Measurements from ENCODE around the gene NOL12. TPM values are rescaled to one million over a fixed set of nuclear protein-coding genes. Genes with fewer than 3 reads are reported as not detected.

The NOL12 gene
- total RNA-seq, 2 donors from 2014 or later = 24.0 to 42.1 TPM

DNA sequence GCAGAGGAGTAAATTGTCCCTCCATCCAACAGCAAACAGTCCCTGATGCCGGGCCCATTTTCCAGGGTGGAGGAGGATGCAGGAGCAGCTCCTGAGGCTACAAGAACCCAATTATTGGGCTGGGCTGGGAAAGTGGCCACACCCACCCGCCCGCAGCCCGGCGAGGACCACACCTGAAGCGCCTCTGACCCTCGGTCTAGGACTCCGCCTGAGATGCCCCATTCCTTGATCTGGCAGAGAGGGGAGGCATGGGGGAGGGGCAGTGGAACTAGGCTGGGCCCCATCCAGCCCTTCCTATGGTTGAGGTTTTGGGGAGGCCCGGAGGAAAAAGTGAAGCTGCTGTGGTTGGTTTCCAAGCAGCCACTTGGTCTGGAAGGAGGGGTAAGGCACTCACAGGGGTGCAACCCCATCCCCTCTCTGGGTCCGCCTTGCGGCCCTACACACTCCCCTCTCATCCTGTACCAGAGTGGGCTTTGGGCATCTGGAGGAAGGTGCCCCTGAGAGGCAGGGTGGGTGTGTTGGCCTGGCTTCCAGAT lies 13.2 kb upstream of the NOL12 start:
- DNase-seq (ENCODE audit: low spot score in 2 of 2) (no peak), ATAC-seq (no peak)
- no peak overlapping the region for H3K27ac Mint-ChIP-seq
- peaks cover 0 to 18% of the 10 kb centered on the region in 2 donors for H3K36me3 Mint-ChIP-seq
- H3K9me3 Mint-ChIP-seq = no peaks in the 10 kb centered on the region

DNA sequence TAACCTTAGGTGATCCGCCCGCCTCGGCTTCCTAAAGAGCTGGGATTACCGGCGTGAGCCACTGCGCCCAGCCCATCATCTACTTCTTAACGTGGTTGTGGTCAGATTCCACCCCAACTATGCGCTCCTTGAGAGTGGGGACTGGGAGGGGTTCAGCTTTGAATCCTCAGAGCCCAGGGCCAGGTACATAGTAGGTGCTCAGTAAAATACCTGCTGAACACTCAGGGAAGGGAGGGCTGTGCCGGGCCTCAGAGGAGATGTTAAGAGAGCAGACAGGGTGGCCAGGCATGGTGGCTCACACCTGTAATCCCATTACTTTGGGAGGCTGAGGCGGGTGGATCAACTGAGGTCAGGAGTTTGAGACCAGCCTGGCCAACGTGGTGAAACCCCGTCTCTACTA lies 11.9 kb upstream of the NOL12 start:
- Mint-ChIP-seq H3K9me3 (no peaks in the 10 kb centered on the region), H3K27ac (no peak overlapping the region), H3K36me3 (peaks cover 0 to 18% of the 10 kb centered on the region in 2 donors)
- DNase-seq (ENCODE audit: low spot score in 2 of 2) = no peak
- ATAC-seq = no peak

DNA sequence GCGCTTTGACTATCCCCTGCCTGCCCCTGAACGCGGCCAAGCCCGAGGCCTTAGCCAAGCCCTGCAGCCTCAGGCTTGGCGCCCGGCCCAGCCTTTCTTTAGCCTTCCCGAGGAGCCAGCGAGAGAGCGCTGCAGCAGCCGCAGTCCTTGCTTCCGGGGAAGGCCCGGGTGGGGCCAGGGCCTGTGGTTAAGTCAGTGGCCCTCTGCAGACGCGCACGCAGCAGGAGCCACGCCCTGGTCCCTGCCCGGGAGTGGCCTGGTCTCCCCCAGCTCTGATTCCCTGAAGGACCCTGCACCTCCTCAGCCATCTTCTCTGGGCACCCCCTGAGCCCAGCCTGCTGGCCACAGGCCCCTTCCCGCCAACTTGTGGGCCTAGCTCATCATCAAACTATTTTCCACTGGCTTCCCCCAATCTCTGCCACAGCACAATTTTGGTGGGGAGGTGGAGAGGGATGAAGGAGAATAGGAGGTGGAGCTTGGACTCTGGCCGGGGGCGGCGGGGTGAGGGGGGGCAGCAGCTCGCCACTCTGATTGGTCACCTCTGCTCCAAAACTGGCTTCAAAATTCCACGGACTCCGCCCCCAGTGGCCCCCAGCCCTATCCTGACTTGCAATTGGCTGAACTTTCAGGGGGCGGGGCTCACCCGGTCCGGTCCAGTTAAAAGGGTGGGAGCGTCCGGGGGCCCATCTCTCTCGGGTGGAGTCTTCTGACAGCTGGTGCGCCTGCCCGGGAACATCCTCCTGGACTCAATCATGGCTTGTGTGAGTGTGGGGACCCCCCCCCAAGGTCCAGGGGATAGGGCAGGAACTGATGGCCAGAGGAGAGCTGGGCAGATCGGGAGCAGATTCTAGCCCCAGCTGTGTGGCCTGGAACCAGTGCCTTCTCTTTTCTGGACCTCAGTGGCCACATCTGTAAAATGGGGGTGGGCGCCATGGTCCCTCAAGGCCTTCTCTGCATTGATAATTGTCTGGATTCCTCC lies 10.9 kb upstream of the NOL12 start, which contains the start of gene LGALS1:
TSS of gene LGALS1 (plus strand) at position 686 of the 979 bp plus-strand sequence. CDS start at position 753, 67 bp downstream.
- ATAC-seq (peak; percentile 72 to 73), DNase-seq (ENCODE audit: low spot score in 2 of 2) (peak; percentile 80 to 88)
- H3K27ac Mint-ChIP-seq = peak within 1 kb of the TSS; percentile 86 to 92
- H3K9me3 Mint-ChIP-seq = no peaks in the 10 kb centered on the region
- H3K36me3 Mint-ChIP-seq = peaks cover 0 to 25% of the 10 kb centered on the region in 2 donors

- H3K9me3 Mint-ChIP-seq = no peaks in the 10 kb centered on the region
- H3K36me3 Mint-ChIP-seq = peaks cover 0 to 25% of the 10 kb centered on the region in 2 donors
- DNase-seq (ENCODE audit: low spot score in 2 of 2) = peak; percentile 14 to 69
- peak in 1 of 2 donors; percentile 3 for ATAC-seq
- H3K27ac Mint-ChIP-seq = peak overlapping the region; percentile 86 to 92
Observed at GRCh38 chr22:37675930-37676735, 10.0 kb upstream of the NOL12 start.

- DNase-seq (ENCODE audit: low spot score in 2 of 2) (peak; percentile 93), ATAC-seq (peak; percentile 77 to 80)
- Mint-ChIP-seq H3K27ac (peak overlapping the region; percentile 86 to 92), H3K9me3 (no peaks in the 10 kb centered on the region), H3K36me3 (peaks cover 0 to 25% of the 10 kb centered on the region in 2 donors)
Observed at GRCh38 chr22:37676736-37677492, 9.2 kb upstream of the NOL12 start.

- H3K27ac Mint-ChIP-seq = peak overlapping the region; percentile 74 to 86
- no peaks in the 10 kb centered on the region for H3K9me3 Mint-ChIP-seq
- H3K36me3 Mint-ChIP-seq = peaks cover 0 to 25% of the 10 kb centered on the region in 2 donors
- ATAC-seq = peak in 1 of 2 donors; percentile 6
- no peak for DNase-seq (ENCODE audit: low spot score in 2 of 2)
Observed at GRCh38 chr22:37677493-37677974, 8.6 kb upstream of the NOL12 start.

DNA sequence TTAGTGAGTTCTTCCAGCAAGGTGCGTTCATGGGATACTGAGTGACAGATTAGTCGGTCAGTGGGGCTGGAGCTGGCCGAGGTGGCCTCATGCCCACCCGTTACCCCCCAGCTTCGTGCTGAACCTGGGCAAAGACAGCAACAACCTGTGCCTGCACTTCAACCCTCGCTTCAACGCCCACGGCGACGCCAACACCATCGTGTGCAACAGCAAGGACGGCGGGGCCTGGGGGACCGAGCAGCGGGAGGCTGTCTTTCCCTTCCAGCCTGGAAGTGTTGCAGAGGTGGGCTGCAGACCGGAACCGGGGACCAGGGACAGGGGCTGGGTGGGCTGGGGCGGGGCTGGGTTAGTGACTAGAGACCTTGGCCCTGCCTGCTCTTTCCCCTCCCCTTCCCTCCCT lies 7.8 kb upstream of the NOL12 start:
- DNase-seq (ENCODE audit: low spot score in 2 of 2) (no peak), ATAC-seq (no peak)
- Mint-ChIP-seq H3K36me3 (peaks cover 0 to 25% of the 10 kb centered on the region in 2 donors), H3K27ac (no peak overlapping the region), H3K9me3 (no peaks in the 10 kb centered on the region)

DNA sequence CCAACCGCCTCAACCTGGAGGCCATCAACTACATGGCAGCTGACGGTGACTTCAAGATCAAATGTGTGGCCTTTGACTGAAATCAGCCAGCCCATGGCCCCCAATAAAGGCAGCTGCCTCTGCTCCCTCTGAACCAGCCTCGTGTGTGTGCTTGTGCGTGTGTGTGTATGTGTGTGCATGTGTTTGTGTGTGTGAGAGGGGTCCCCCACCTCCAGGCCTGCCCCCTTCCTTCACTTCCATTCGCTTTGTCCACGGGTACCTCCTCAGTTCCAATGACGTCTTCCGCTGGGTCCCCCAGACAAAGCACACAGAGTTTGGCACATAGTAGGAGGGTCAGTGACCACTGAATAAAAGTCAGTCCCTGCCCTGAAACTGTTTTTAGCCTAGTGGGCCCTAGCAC lies 6.5 kb upstream of the NOL12 start:
- H3K27ac Mint-ChIP-seq = no peak overlapping the region
- no peak for DNase-seq (ENCODE audit: low spot score in 2 of 2)
- H3K36me3 Mint-ChIP-seq = peaks cover 0 to 25% of the 10 kb centered on the region in 2 donors
- no peak for ATAC-seq
- H3K9me3 Mint-ChIP-seq = no peaks in the 10 kb centered on the region

- DNase-seq (ENCODE audit: low spot score in 2 of 2) (no peak), ATAC-seq (no peak)
- H3K36me3 Mint-ChIP-seq = peaks cover 0 to 25% of the 10 kb centered on the region in 2 donors
- no peaks in the 10 kb centered on the region for H3K9me3 Mint-ChIP-seq
- no peak overlapping the region for H3K27ac Mint-ChIP-seq
Observed at GRCh38 chr22:37680191-37680851, 5.8 kb upstream of the NOL12 start.

DNA sequence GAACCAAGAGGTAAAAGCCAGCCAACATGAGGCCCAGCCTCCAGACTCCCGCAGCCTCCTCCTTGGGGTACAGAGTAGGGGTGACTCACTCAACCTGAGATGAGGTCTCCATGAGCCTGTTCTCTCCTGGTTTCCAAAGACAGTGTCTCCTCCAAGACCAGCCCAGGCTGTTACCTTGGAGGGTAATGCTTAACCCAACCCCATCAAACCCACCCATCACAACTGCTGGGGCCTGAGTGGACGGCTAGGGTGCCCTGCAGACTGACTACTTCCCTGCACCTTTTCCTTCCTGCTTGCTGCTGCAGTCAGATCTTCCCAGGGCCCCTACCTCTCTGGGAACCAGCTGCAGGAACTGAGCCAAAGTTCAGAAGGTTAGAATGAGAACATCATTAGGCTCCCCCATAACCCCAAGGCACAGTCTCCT lies 5.1 kb upstream of the NOL12 start:
- peak overlapping the region in 1 of 2 donors; percentile 72 for H3K27ac Mint-ChIP-seq
- no peak for DNase-seq (ENCODE audit: low spot score in 2 of 2)
- H3K9me3 Mint-ChIP-seq = no peaks in the 10 kb centered on the region
- H3K36me3 Mint-ChIP-seq = peaks cover 0 to 18% of the 10 kb centered on the region in 2 donors
- ATAC-seq = no peak

DNA sequence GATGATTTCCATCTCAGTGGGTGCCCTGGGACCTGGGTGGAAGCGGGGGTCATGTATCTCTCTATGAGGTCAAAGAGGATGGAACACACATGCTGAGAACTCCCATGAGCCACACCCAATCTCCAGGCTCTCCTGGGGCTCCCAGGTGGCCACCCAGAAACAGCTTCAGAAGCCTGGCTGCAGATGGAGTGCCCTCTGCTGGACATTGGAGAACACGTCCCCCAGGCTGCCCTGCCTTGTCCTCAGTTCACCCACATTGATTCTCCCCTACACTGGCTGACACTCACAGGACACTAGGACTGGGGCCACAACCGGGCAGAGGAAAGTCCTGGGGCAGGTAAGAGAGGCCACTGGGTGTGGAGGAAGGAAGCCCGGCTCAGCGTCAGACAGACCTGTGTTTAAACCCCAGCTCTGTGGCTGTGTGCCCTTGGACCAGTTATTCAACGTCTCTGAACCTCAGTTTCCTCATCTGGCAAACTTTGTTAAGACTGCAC lies 4.5 kb upstream of the NOL12 start:
- Mint-ChIP-seq H3K36me3 (peaks cover 2 to 16% of the 10 kb centered on the region in 2 donors), H3K27ac (peak overlapping the region in 1 of 2 donors; percentile 72)
- peak; percentile 39 to 51 for ATAC-seq

GRCh38 chr22:37684803-37685615 lies 1.1 kb upstream of the NOL12 start:
- ATAC-seq (no peak), DNase-seq (ENCODE audit: low spot score in 2 of 2) (no peak)
- H3K9me3 Mint-ChIP-seq = no peaks in the 10 kb centered on the region
- peak overlapping the region in 1 of 2 donors; percentile 95 for H3K27ac Mint-ChIP-seq
- H3K36me3 Mint-ChIP-seq = peaks cover 6 to 13% of the 10 kb centered on the region in 2 donors

More for the DNA sequence above, 4.5 kb upstream of the NOL12 start:
- DNase-seq (ENCODE audit: low spot score in 2 of 2) = peak; percentile 78 to 81
- H3K9me3 Mint-ChIP-seq = no peaks in the 10 kb centered on the region

- DNase-seq (ENCODE audit: low spot score in 2 of 2) (no peak), ATAC-seq (no peak)
- Mint-ChIP-seq H3K27ac (no peak overlapping the region), H3K36me3 (peaks cover 6 to 13% of the 10 kb centered on the region in 2 donors), H3K9me3 (no peaks in the 10 kb centered on the region)
Observed at GRCh38 chr22:37690407-37690806, 4.3 kb downstream of the NOL12 start.

DNA sequence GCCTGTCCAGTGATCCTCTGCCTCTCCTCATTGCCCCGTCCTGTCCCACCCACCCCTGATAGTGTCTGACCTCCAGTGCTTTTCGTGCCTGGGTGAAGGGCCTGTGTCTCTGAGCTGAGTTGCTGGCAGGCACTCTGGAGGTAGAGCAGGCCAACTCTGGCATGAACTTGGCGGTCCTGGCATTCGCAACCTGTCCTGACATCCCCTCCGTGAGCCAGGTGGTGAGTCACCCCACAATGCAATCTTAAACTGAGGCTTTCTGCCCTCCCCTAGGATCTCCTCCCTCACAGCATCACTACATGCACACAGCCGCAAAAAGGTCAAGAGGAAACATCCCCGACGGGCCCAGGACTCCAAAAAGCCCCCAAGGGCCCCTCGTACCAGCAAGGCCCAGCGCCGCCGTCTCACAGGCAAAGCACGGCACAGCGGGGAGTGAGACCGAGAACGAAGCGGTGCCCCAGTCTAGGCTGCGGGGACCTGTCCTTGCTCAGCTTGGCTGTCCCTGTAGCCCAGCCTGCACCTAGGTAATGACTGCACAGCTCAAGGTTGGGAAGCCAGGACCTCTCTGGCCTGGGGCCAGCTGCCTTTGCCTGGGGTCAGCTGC lies 4.9 kb downstream of the NOL12 start:
- ATAC-seq (no peak), DNase-seq (ENCODE audit: low spot score in 2 of 2) (no peak)
- Mint-ChIP-seq H3K9me3 (no peaks in the 10 kb centered on the region), H3K27ac (no peak overlapping the region), H3K36me3 (peaks cover 6 to 13% of the 10 kb centered on the region in 2 donors)
